ENCODE data around the gene FOXR1. TPM values are rescaled to one million over a fixed set of nuclear protein-coding genes. Genes with fewer than 3 reads are reported as not detected.
A peak's percentile ranks its signal among the peaks of the same experiment; 100 is the strongest.

The FOXR1 gene
- total RNA-seq, 1 experiment from 2014 or later = not detected

DNA sequence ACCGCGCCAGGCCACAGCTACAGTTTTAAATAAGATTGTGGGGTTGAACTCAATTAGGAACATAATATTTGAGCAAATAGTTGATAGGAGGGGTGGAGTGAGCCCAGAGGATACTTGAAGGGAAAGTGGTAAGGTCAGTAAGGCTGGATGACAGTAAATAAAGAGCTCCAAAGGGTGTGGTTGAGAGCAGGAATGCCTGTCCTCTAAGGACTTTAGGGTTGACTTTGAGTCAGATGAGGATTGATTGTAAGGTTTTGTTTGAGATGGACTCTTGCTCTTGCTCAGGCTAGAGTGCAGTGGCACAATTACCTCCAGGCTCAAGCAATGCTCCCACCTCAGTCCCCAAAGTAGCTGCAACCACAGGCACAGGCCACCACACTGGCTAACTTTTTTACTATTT, 2.4 kb downstream of the FOXR1 start (continued):
- TF ChIP-seq, protein P1, sequence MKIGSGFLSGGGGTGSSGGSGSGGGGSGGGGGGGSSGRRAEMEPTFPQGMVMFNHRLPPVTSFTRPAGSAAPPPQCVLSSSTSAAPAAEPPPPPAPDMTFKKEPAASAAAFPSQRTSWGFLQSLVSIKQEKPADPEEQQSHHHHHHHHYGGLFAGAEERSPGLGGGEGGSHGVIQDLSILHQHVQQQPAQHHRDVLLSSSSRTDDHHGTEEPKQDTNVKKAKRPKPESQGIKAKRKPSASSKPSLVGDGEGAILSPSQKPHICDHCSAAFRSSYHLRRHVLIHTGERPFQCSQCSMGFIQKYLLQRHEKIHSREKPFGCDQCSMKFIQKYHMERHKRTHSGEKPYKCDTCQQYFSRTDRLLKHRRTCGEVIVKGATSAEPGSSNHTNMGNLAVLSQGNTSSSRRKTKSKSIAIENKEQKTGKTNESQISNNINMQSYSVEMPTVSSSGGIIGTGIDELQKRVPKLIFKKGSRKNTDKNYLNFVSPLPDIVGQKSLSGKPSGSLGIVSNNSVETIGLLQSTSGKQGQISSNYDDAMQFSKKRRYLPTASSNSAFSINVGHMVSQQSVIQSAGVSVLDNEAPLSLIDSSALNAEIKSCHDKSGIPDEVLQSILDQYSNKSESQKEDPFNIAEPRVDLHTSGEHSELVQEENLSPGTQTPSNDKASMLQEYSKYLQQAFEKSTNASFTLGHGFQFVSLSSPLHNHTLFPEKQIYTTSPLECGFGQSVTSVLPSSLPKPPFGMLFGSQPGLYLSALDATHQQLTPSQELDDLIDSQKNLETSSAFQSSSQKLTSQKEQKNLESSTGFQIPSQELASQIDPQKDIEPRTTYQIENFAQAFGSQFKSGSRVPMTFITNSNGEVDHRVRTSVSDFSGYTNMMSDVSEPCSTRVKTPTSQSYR (CRISPR knock-in tag; IDR thresholded peaks at IDR 0.05) = no peak

DNA sequence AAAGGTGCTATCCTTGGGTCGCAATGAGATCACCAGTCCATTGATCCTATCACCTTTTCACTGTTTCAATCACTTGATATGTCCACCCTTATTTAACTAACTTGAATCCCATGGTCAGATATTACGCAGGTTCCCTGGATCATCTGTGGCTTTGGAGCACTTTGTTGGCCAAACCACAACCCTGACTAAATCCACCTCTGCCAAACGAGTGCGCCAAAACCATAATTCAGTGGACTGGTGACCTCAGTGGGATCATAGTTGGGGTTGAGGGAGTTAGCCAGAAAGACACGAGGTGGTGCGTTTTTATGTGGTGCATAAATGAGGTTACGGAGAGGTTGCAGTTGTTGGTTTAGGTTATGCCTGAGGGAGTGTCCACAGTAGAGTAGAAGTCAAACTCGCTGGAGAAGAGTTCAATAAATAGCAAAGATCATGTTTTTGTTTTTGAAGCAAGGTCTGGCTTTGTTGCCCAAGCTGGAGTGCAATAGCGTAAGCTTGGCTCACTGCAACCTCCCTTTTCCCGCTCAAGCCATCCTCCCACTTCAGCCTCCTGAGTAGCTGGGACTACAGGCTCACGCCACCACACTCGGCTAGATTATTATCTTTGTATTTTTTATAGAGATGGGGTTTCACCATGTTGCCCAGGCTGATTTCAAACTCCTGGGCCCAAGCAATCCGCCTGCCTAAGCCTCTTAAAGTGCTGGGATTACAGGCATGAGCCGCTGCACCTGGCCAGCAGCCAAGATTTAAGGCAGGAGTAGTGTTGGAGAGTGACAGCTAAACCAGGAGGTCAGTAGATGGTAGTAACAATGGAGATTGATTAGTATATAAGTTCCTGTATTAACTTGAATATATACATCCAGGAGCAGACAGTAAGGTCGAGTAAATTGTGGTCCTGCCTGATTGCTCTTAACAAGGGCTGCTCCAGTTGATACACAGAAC, 4.5 kb downstream of the FOXR1 start:
- Mint-ChIP-seq H3K27ac (no peak overlapping the region), H3K4me3 (no peak overlapping the region), H3K27me3 (ENCODE audit: low read depth) (peaks cover 8% of the 10 kb centered on the region), H3K9me3 (no peaks in the 10 kb centered on the region), H3K4me1 (peaks cover 12% of the 10 kb centered on the region), H3K36me3 (no peaks in the 10 kb centered on the region)
- DNase-seq (ENCODE audit: low spot score) (no peak), ATAC-seq (no peak)
- ChIA-PET CTCF (no interaction called here), POLR2A (no interaction called here)
- TF ChIP-seq, protein P2, sequence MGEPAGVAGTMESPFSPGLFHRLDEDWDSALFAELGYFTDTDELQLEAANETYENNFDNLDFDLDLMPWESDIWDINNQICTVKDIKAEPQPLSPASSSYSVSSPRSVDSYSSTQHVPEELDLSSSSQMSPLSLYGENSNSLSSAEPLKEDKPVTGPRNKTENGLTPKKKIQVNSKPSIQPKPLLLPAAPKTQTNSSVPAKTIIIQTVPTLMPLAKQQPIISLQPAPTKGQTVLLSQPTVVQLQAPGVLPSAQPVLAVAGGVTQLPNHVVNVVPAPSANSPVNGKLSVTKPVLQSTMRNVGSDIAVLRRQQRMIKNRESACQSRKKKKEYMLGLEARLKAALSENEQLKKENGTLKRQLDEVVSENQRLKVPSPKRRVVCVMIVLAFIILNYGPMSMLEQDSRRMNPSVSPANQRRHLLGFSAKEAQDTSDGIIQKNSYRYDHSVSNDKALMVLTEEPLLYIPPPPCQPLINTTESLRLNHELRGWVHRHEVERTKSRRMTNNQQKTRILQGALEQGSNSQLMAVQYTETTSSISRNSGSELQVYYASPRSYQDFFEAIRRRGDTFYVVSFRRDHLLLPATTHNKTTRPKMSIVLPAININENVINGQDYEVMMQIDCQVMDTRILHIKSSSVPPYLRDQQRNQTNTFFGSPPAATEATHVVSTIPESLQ (CRISPR knock-in tag; IDR thresholded peaks at IDR 0.05) = no peak
- TF ChIP-seq, protein P3, sequence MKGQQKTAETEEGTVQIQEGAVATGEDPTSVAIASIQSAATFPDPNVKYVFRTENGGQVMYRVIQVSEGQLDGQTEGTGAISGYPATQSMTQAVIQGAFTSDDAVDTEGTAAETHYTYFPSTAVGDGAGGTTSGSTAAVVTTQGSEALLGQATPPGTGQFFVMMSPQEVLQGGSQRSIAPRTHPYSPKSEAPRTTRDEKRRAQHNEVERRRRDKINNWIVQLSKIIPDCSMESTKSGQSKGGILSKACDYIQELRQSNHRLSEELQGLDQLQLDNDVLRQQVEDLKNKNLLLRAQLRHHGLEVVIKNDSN (CRISPR knock-in tag; IDR thresholded peaks at IDR 0.05) = no peak
- TF ChIP-seq GRHL2 (CRISPR knock-in tag; IDR thresholded peaks at IDR 0.05; ENCODE audit: insufficient replicate concordance, severe bottlenecking) = no peak
- TF ChIP-seq, protein P4, sequence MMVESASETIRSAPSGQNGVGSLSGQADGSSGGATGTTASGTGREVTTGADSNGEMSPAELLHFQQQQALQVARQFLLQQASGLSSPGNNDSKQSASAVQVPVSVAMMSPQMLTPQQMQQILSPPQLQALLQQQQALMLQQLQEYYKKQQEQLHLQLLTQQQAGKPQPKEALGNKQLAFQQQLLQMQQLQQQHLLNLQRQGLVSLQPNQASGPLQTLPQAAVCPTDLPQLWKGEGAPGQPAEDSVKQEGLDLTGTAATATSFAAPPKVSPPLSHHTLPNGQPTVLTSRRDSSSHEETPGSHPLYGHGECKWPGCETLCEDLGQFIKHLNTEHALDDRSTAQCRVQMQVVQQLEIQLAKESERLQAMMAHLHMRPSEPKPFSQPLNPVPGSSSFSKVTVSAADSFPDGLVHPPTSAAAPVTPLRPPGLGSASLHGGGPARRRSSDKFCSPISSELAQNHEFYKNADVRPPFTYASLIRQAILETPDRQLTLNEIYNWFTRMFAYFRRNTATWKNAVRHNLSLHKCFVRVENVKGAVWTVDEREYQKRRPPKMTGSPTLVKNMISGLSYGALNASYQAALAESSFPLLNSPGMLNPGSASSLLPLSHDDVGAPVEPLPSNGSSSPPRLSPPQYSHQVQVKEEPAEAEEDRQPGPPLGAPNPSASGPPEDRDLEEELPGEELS (CRISPR knock-in tag; IDR thresholded peaks at IDR 0.05) = no peak

DNA sequence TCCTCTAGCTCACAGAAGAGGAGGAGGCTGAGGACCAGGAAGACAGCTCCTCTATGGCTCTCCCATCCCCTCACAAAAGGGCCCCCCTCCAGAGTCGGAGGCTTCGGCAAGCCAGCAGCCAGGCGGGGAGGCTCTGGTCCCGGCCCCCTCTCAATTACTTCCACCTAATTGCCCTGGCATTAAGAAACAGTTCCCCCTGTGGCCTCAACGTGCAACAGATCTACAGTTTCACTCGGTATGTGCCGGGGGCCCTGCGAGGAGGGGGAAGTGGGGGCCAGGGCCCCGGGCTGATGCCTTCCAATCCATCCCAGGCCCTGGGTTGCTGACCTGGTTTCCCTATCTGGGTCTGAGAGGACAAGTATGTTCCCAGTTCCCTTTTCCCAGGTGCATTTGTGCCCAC, 7.9 kb downstream of the FOXR1 start:
- DNase-seq (ENCODE audit: low spot score) (peak; percentile 41), ATAC-seq (peak; percentile 68)
- Mint-ChIP-seq H3K27ac (no peak overlapping the region), H3K4me1 (peaks cover 12% of the 10 kb centered on the region), H3K27me3 (ENCODE audit: low read depth) (peaks cover 9% of the 10 kb centered on the region), H3K36me3 (no peaks in the 10 kb centered on the region), H3K4me3 (no peak overlapping the region), H3K9me3 (no peaks in the 10 kb centered on the region)
- no peak for TF ChIP-seq KAT7 (CRISPR knock-in tag; IDR thresholded peaks at IDR 0.05; ENCODE audit: borderline replicate concordance)
- no peak for TF ChIP-seq ETV6 (CRISPR knock-in tag; IDR thresholded peaks at IDR 0.05)
- TF ChIP-seq JUN (CRISPR knock-in tag; IDR thresholded peaks at IDR 0.05) = no peak
- ChIA-PET CTCF (interaction anchor here (0.5 to 1.1 kb wide), 3 partner anchors 14 to 337 kb away, joined by 3 to 4 read pairs (median 3); no protein-coding TSS in a partner anchor), POLR2A (no interaction called here)

DNA sequence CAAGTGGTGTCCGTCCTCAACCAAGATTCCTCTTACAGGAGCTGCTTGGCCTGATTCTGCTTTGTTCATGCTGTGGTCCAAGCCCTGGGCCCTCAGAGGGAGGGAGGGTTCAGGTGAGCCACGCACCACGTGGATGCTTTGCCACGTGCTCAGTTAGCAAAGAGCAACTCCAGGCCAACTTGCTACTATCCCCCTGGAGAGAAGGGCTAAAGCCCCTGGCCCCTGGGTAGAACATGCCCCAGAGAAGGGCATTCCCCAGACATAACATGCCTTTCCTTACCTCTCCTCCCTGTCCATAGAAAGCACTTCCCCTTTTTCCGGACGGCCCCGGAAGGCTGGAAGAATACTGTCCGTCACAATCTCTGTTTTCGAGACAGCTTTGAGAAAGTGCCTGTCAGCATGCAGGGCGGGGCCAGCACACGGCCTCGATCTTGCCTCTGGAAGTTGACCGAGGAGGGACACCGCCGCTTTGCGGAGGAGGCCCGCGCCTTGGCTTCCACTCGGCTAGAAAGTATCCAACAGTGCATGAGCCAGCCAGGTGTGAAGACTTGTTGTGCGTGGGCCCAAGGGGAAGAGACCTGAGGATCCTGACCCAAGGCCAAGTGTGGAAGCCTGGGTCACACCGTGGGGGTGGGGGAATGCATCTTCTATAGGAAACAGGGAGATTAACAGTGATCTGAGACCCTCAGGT, 8.8 kb downstream of the FOXR1 start:
- ChIA-PET CTCF (interaction anchor here (0.5 to 2.3 kb wide), 4 partner anchors 9 to 338 kb away, joined by 3 to 5 read pairs (median 3); no protein-coding TSS in a partner anchor), POLR2A (no interaction called here)
- no peaks in the 10 kb centered on the region for H3K36me3 Mint-ChIP-seq
- no peaks in the 10 kb centered on the region for H3K9me3 Mint-ChIP-seq
- peaks cover 12% of the 10 kb centered on the region for H3K4me1 Mint-ChIP-seq
- H3K27ac Mint-ChIP-seq = no peak overlapping the region
- H3K4me3 Mint-ChIP-seq = no peak overlapping the region
- DNase-seq (ENCODE audit: low spot score) (peak; percentile 51), ATAC-seq (peak; percentile 70)
- peaks cover 9% of the 10 kb centered on the region for H3K27me3 Mint-ChIP-seq (ENCODE audit: low read depth)
- TF ChIP-seq, protein P5, sequence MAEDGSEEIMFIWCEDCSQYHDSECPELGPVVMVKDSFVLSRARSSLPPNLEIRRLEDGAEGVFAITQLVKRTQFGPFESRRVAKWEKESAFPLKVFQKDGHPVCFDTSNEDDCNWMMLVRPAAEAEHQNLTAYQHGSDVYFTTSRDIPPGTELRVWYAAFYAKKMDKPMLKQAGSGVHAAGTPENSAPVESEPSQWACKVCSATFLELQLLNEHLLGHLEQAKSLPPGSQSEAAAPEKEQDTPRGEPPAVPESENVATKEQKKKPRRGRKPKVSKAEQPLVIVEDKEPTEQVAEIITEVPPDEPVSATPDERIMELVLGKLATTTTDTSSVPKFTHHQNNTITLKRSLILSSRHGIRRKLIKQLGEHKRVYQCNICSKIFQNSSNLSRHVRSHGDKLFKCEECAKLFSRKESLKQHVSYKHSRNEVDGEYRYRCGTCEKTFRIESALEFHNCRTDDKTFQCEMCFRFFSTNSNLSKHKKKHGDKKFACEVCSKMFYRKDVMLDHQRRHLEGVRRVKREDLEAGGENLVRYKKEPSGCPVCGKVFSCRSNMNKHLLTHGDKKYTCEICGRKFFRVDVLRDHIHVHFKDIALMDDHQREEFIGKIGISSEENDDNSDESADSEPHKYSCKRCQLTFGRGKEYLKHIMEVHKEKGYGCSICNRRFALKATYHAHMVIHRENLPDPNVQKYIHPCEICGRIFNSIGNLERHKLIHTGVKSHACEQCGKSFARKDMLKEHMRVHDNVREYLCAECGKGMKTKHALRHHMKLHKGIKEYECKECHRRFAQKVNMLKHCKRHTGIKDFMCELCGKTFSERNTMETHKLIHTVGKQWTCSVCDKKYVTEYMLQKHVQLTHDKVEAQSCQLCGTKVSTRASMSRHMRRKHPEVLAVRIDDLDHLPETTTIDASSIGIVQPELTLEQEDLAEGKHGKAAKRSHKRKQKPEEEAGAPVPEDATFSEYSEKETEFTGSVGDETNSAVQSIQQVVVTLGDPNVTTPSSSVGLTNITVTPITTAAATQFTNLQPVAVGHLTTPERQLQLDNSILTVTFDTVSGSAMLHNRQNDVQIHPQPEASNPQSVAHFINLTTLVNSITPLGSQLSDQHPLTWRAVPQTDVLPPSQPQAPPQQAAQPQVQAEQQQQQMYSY (CRISPR knock-in tag; IDR thresholded peaks at IDR 0.05) = no peak
- TF ChIP-seq, protein P2 (CRISPR knock-in tag; IDR thresholded peaks at IDR 0.05) = no peak
- TF ChIP-seq, protein P6, sequence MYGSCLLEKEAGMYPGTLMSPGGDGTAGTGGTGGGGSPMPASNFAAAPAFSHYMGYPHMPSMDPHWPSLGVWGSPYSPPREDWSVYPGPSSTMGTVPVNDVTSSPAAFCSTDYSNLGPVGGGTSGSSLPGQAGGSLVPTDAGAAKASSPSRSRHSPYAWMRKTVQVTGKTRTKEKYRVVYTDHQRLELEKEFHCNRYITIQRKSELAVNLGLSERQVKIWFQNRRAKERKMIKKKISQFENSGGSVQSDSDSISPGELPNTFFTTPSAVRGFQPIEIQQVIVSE (CRISPR knock-in tag; IDR thresholded peaks at IDR 0.05; ENCODE audit: borderline replicate concordance) = no peak
- TF ChIP-seq GRHL2 (CRISPR knock-in tag; IDR thresholded peaks at IDR 0.05; ENCODE audit: insufficient replicate concordance, severe bottlenecking) (no peak), ZNF138 (CRISPR knock-in tag; conservative IDR thresholded peaks at IDR 0.05) (no peak)

All from WTC11 (cell line).